ENCODE measurements around the gene PLAGL2.
"Not testable (repeated sequence)": the region's sequence is repeated elsewhere in the genome, so short reads cannot be mapped to it uniquely, and the experiment has no call there.

The PLAGL2 gene

DNA sequence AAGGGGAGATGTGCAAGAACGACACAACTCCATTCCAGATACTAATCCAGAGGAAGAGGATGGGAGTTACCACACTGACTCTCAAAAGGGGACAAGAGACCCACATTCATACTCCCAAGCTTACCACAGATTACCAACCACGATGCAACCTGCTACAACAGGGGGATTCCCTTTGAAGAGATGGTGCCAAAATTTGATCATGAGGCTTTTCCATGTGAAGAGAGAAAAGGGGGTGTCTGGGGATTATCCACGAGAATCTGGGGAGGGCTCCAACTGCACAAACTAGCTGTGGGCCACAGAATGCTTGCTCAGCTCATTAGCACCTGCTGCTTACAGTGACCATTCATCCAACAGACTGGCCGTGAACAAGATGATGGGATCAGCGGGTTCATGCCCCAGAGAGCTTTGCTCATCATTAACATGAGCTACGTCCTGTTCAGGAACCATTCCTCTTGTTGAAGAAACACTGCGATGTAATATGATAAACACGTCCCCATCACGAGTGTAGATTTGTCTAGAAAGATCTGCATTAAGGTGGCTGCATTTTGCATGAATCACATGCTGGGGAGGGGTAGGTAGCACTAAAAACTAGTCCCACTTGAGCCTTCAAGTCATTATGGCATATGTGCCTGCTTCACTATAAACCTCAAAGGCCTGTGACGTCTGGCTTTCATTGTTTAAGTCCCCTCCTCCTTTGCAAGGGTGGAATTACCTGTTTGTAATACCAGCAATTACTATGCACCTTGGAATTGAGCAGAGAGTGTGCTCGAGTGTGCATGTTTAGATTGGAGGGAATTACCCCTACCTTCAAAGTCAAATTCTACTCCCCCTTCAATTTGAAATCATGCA lies 4.0 kb downstream of the PLAGL2 start:
- no peak for DNase-seq

DNA sequence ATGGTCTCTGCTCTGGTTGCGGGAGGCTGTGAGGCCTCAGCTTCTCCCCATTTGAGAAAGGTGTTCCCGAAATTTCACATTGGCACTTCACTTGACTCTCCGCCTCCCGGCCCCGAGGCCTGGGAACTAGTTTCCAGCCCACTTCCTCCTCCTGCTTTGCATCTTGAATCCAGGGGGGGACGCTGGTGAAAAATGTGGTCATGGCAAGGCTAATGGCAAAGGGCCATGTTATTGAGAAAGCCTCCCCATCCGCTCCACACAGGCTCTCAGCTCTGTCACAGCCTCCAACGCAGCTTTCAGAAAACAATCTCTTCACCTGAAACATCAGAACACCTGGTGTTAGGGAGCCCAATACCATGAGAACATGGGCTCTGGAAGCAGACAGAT lies 5.6 kb downstream of the PLAGL2 start:
- DNase-seq, result no peak

DNA sequence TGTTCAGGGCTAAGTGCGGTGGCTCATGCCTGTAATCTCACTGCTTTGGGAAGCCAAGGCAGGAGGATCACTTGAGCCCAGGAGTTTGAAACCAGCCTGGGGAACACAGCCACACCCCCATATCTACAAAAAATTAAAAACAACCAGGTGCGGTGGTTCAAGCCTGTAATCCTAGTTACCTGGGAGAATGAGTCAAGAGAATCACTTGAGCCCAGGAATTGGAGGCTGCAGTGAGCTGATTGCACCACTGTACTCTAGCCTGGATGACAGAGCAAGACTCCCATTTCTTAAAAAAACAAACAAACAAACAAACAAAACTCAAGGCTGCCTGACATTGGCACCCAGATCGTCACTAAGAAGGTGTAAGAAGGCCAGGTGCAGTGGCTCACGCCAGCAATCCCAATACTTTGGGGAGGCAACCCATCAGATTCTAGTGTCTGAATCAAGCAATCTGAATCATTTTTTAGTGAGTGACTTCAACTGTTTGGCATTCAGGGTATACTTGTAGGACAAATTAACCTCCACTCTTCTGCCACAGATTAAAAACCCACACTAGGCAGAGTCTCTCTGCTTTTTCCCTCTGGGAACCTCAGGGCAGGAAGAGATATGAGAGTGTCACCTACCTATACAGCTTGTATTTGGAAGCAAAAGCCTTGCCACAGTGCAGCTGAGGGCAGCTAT lies 6.1 kb downstream of the PLAGL2 start:
- peak; percentile 12 for DNase-seq

DNA sequence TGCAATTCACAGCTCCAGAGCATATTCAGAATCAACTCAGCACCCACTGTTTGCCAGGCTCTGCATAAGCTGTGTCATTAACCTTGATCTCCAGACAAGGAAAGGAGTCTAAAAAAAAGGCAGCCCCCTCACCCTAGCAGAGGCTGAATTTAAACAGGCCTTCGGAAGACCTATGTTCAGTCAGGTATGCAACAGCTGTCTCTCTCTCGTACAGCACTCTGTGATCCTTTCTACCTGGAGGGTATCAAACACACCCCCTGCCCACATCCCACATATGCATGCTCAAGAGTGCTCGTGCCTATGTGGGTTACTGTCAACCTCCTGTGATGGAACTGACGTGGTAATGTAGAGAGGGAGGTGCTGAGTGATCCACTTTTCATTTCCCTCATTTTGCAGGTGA lies 8.5 kb downstream of the PLAGL2 start:
- no peak for DNase-seq

DNA sequence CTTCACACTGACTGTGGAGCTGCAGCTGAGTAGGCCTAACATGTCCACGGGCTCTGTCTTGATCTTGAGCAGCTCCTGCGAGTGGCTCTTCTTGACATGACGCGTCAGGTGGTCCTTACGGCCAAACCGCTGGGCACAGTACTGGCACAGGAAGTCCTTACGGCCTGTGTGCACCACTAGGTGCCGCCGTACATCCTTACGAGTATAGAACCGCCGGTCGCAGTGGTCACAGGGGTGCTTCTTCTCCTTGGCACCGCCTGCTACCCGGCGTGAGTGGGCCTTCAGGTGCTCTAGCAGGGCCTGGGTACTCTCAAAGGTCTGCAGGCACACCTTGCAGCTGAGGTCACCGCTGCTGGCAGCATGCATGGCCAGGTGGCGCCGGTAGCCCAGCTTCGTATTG lies 10.4 kb downstream of the PLAGL2 start:
- DNase-seq, result not testable (repeated sequence)

DNA sequence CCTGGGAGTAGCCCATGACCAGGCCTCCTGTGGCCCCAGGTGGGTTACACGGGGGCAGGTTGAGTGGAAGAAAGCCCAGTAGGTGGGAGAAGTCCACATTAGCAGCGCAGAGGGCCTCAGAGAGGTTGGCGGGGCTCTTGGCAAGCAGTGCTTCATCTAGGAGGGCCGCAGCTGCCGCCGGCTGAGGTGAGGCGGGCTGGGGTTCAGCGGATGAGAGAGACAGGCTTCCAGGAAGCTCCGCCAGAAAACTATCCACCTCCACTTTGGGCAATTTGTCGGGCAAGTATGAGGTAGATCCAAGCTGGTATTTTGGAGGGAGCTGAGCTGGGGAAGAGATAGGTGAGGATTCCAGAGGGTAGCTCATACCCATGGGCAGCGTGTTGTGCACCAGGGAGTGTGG lies 10.9 kb downstream of the PLAGL2 start:
- DNase-seq, result not testable (repeated sequence)

DNA sequence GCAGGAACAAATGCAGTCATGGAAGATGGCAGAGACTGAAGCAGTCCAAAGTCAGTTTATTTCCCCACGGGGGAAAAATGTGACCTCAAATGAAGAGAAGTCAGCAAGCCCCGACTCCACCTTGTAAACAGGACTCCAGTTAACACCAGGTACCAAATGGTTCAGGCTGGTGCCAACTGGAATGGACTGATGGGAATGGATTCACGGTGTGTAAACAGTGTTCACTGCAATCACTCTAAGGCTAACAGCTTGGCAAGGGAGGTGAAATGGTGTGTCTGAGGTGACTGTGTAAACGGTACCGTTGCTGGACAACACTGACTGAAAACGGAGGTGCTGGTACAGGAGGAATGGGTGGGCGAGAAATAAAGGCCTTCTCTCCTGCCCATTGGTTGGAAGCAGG lies 12.0 kb downstream of the PLAGL2 start:
- DNase-seq, result no peak

DNA sequence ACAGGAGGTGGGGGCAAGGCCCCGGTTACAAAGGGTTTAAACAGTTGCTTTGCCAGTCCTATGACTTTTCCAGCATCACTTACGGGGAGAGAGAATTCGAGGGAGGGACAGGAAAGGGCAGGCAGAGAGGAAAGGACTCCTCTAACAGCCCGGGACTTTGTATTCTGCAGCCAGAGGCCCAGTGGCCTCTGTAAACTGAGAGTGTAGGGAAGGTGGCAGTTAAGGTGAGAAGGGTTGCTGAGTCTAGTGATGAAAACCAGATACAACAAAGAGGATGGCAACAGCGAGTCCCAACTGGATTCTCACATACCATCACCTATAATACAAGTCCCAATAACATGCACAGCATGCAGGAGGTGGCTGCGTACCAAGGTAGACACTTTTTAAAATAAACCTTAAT lies 13.5 kb downstream of the PLAGL2 start:
- DNase-seq, result no peak

DNA sequence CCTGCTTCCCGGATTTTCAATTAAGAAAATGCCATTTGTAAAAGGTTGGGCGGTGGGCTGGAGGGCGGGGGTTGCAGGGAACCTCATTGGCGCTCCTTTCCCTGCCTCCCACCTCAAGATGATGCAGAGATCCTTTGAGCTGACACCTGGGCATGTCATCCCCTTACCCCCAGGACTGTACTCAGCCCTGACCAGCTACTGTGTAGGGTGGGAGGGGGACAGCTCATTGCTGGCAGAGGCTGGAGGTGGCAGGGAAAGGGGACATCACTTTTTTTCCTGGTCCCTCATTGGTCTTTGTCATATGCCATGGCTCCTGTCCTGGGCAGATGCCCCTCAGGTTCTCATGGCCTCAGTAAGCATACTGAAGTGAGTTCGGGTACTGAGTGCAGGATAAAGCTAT lies 14.2 kb downstream of the PLAGL2 start:
- DNase-seq, result not testable (repeated sequence)

DNA sequence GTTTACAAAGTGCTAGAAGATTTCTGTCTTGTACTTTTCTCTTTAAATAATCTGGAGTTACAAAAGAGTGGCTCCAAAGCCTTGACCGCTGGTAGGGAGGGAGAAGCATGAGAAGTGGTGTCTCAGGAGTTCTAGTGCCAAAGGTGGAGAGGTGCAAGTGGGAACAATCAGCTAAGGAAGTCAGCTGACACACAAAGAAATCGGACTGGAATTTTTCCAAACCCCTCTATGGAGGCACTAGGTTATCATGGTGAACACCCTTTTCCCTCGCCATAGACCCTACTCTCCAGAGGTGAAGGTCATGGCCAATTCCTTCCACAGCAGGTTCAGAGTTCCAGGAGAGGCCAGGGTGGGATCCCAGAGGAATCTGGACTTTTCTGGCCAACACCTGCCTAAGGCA lies 14.8 kb downstream of the PLAGL2 start:
- DNase-seq, result no peak

DNA sequence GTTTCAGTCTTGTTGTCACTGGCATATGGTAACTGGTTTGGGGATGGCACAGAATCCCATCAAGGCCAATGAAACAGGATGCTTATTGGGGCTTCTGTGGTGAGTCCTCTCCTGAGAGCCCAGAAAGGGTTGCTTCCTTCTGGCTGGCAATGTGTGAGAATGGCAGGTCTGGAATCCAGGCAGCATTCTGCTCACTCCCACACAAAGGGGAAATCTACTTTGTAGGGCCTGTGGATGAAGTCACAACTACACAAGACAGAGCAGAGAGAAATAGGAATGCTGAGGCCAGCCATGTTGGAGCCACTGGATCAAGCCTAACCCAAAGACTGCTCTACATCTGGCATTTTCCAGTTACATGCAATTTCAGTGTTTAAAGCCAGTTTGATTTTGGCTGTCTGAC lies 15.7 kb downstream of the PLAGL2 start:
- peak; percentile 23 for DNase-seq

DNA sequence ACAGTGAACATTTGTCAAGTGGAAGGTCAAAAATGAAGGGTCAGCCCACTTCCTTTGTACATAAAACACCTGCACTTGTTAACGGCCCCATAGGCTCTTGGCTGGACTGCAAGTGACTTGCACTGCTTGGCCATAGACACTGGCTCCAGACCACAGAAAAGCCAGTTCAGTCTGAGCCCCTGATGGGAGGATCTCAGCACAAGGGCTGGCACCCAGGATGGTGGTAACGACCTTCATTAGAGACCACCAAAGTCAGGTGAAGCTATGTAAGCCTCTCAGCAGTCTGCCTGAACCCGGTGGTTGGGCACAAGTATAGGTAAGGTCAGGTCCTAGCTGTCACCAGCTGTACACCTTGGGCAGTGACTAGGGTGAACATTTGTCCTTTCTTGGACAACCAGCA lies 16.1 kb downstream of the PLAGL2 start:
- DNase-seq, result no peak

DNA sequence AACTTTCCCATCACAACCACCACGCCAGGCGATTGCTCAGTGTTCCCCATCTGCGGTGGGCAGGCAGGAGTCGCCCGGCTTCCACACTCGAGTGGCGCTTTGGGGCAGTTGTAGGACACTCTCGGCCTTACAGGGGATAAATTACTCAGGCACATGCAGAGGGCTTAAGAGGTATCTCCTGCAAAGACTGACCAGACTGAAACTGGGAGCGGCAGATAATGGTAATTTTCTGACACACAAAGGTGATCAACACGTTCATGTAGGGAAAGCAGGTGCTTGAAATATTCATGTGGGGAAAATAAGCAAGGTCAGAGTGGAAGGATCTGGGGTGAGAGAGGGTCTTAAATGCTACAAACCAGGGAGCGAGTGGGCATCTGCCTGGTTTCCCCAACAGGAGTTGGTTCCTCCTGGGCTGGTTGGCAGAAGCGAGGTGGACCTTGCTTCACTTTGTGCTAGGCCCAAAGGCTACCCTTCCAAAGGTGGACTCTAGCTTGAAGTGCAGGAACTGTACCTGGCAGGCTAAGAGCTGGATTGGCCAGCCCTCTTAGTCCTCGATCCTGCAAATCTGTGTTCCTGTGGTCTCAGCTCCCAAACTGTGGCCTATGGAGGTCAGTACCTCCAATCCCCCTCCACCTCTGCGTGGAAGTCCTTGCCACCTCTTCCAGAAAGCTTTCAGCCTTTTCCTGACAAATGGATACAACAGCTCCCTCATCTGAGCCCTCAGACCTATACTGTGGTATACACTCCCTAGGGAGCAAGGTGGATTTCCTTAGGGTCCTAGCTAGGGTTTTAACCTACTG lies 16.7 kb downstream of the PLAGL2 start:
- DNase-seq, result no peak

DNA sequence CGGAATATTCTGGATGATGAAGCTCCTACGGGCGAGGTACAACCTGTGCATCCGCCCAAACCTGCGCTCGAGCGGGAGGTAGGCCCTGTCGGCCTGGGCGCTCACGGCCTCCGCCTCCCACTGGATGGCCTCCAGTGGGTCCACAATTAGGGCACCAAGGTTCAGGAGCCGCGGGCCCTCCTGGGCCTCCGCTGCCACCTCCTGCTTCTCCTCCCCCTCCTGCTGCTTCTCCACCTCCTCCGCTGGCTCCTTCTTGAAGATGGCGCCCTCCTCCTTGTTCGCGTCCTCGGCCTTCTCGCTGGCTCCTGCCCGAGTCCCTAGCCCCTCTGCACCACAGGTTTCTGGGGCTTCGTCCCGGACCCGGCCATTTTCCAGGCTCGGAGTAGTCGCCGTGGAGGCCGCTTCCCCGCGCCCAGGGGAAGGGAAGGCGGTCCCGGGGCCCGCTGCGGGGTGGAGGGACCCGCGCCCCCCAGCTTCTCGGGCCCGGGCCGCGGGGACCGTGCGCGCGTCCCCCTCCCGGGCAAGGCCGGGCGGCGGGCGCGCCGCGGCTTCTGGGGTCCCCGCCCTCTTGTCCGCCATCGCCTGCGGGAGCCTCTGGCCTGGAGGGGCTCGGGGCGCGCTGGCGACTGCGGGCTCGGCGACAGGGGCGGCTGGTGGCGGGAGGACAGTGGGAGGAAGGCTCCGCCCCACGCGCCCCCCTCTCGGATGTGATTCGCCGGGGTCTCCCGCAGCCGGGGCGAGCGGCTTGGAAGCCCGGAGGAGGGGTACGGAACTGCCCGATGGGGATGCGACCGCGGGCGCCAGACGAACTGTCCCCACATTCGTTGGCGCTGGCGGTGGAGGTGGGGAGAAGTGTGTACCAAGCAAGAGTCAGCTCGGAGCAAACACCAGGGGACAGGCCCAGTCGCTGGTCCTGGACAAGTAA lies 17.6 kb downstream of the PLAGL2 start:
- no peak for DNase-seq

DNA sequence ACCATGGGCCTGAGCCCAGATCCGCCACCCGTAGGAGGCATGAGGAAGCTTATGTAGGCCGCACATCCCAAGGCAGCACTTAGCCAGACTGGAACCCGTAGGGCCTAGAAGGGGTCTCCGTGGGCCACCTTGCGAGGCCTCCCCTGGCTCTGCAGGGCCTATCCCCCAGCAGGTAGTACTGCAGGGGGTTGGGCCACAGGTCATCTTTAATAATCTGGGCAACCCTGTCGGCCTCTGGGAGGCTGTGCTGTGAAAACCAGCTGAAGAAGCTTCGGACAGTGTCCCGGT lies 18.5 kb downstream of the PLAGL2 start:
- DNase-seq, result no peak

DNA sequence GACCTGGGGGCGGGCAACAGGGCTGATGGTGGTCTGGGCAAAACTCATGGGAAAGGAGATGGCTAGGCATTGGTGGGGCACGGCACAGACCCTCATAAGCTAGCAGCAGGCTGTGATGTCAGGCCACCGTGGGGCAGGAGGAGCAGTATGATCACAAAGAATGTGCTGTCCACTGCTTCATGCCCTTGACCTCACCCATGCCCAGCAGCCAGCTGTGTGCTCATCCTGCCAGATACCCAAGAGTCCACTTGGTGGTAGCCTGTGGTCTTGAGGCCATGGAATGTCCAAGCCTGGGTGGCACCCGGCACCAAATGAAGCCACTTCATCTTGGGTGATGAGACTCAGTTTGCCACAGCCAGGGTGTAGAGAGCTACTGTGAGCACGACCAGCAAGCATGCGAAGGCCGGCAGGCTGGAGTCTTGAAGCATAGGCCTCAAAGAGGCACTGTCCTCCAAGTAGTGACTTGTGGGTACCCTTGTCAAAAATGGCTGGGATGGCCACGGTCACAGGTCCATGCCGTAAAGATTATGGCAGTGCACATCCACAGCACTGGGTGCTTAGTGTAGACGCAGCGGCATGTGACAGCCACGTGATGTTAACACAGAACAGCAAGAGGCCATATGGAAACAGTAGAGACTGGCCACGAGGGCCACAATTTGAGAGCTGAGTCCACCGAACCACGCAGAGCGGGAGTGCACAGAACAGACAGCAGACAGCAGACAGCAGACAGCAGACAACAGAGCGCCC lies 19.0 kb downstream of the PLAGL2 start:
- DNase-seq, result no peak

DNA sequence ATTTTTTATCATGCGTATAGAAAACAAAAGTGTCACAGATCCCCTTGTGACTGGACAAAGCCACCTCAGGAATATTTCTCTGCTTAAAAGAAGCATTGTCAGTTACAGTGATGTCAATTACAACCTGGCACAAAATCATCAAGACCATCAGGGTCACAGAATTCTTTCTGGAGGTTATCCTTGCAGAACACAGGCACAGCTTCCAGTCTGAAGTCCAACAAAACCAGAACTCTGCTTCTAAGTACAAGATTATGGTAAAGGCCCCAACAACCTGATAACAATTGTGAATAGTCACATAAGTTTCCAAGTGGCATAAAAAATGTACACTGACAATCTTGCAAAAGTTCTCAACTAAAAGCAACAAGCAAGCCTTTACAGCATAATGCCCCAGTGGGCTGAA lies 21.0 kb downstream of the PLAGL2 start:
- DNase-seq, result no peak

DNA sequence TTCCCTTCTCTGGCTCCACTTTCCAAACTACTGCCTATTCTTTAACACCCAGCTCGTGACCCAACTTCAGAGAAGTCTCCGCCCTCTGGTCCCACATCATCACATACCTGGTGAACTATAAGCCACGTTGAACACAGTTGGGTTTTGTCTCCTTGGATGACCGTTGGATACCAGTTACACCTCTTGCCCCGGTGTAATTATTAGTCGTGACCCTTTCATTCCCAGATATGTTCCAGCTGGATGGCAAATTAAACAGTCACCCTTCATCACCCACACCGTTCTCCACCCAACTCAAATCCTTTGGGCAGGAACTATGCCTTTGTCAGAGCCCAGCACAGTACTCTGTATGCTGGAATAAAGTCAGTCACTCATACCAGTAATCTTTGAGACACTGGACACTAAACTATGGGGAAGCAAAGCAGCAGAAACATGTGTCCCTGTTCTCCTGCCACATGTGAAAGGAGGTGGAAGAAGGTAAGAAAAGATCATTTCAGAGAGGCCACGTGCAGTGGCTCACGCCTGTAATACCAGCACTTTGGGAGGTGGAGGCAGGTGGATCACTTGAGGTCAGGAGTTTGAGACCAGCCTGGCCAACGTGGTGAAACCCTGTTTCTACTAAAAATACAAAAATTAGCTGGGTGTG lies 22.5 kb downstream of the PLAGL2 start:
- no peak for DNase-seq

DNA sequence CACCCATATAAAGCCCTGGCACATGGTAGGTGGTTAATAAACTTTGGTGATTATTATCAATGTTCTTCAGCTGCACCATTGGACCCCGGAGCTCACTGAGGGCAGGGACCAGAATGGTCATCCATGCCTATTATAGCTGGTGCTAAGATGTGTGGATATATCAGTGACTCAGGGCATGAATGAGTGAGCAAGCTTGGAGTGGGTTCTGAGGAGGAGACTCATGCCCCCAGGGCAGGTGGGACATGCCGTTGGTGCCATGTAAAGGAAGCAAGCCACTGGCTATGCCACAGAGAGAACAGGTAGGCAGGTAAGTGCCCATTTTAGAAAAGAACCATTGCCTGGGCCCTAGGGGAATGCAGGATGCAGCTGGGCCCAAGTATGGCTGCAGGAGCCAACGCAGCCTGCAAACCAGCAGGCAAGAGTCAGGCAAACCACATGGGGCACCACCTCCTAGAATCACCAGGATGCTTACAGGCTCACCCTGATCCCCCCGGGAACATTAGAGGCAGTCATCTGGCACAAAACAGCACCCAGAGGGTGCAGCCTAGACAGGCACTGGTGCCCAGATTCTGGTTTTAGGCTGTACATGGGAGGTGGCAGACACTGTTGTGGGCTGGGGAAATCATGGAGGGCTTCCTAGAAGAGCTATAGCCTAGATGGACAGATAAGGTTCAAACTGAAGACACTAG lies 23.5 kb downstream of the PLAGL2 start:
- DNase-seq, result no peak

DNA sequence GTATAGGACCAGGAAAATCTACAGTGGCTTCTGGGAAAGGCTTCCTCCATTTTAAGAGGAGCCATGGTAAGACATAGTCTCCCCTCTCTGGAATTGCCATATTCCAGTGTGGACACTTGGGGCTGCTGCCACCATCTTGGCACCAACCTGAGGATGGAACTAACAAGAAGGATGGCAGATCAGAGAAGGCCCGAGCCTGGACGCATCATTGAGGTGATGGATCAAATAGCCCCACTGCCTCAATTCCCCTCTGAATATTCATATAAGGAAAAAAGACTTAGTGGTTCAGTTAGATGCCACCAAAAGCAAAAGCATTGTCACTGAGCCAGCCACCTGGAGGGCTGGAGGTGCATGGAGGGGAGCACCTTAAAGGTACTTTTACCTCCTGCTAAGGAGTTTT lies 25.9 kb downstream of the PLAGL2 start:
- DNase-seq, result no peak

DNA sequence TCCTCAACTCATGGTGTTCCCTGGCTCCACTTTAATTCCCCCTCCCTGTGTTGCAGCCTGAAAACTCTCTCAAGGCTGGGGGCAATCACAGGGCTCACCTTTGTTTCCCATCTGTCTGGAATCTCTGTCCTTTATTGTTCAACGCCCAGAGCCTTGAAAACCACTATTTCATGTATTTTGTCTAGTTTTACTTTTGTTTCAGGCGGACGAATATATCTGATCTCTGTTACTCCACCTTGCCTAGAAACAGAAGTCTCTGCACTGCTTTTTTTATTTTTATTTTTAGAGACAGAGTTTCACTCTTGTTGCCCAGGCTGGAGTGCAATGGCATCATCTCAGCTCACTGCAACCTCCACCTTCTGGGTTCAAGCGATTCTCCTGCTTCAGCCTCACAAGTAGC lies 27.6 kb downstream of the PLAGL2 start:
- no peak for DNase-seq
